ENCODE measurements around the gene GRHPR.
A peak's percentile ranks its signal among the peaks of the same experiment; 100 is the strongest.

The GRHPR gene

DNA sequence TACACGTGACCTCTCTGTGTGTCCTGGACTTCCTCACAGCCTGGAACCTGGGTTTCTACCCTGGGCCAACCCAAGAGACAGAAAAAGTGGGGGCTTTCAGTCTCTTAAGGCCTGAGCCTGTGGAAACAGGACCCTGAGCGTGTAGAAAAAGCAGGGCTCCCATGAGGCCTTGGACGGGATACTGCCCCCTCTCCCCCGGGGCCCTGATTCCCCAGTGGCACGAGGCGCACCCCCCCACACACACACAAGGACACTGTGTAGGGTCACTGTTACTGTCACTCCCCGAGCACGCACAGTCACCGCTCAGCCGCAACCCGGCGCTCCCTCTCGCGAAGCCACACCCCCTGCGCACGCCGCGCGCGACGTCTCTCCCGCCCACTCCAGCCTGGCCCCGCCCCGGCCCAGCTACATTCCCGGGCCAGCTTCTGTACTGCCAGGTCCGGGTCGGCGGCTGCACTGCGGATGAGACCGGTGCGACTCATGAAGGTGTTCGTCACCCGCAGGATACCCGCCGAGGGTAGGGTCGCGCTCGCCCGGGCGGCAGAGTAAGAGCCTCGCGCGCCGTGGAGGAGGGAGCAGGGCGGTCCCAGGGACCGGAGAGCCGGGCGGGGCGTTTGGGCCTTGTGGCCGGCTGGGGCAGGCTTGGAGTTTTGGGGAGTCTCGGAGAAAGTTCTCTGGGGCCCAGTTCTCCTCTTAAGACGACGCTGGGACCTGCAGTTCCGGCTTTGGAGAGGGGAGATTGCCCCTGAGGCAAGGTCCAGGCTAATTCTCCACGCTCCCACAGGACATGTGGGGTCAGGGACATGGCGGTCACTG, at the start of gene GRHPR (continued):
- TF ChIP-seq ZNF184 (tag by site-specific recombination; IDR thresholded peaks at IDR 0.05) (no peak), OSR2 (tag by site-specific recombination; IDR thresholded peaks at IDR 0.05) (no peak), WT1 (tag by site-specific recombination; IDR thresholded peaks at IDR 0.05) (no peak), KLF1 (tag by site-specific recombination; IDR thresholded peaks at IDR 0.05) (peak; percentile 64; the same call in 1 of the 2 replicates), ZBTB20 (tag by site-specific recombination; IDR thresholded peaks at IDR 0.05) (peak; percentile 93), ZNF501 (tag by site-specific recombination; IDR thresholded peaks at IDR 0.05) (0 out of 2 replicates have a peak, but pooled peaks have one; percentile 65), SP7 (tag by site-specific recombination; IDR thresholded peaks at IDR 0.05) (peak; percentile 54), ZNF768 (tag by site-specific recombination; IDR thresholded peaks at IDR 0.05) (0 out of 2 replicates have a peak, but pooled peaks have one; percentile 14), ZNF530 (tag by site-specific recombination; IDR thresholded peaks at IDR 0.05; ENCODE audit: low read depth) (no peak), ZNF76 (tag by site-specific recombination; IDR thresholded peaks at IDR 0.05; ENCODE audit: borderline replicate concordance, low read depth) (peak; percentile 20; the same call in 1 of the 2 replicates)
- TF ChIP-seq, protein P1, sequence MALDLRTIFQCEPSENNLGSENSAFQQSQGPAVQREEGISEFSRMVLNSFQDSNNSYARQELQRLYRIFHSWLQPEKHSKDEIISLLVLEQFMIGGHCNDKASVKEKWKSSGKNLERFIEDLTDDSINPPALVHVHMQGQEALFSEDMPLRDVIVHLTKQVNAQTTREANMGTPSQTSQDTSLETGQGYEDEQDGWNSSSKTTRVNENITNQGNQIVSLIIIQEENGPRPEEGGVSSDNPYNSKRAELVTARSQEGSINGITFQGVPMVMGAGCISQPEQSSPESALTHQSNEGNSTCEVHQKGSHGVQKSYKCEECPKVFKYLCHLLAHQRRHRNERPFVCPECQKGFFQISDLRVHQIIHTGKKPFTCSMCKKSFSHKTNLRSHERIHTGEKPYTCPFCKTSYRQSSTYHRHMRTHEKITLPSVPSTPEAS (tag by site-specific recombination; IDR thresholded peaks at IDR 0.05): no peak
- TF ChIP-seq, protein P2, sequence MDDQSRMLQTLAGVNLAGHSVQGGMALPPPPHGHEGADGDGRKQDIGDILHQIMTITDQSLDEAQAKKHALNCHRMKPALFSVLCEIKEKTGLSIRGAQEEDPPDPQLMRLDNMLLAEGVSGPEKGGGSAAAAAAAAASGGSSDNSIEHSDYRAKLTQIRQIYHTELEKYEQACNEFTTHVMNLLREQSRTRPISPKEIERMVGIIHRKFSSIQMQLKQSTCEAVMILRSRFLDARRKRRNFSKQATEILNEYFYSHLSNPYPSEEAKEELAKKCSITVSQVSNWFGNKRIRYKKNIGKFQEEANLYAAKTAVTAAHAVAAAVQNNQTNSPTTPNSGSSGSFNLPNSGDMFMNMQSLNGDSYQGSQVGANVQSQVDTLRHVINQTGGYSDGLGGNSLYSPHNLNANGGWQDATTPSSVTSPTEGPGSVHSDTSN (CRISPR knock-in tag; IDR thresholded peaks at IDR 0.05): peak; percentile 85; the same call in 1 of the 2 replicates

DNA sequence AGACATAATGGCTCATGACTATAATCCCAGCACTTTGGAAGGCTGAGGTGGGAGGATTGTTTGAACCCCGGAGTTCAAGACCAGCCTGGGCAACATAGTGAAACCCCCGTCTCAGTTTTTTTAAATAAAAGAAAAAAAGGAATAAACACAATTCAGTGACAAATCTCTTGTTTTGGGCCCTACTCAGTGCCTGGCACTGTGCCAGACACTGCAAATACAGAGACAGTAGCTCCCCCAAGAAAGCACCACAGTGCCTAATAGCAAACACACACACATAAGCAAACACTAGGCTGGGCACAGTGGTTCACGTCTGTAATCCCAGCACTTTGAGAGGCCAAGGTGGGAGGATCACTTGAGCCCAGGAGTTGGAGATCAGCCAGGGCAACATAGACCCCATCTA, 49.7 kb upstream of the GRHPR start:
- H3K27ac ChIP-seq (ENCODE audit: extremely low read depth, low read depth, low read length): no peak overlapping the region
- ChIA-PET CTCF (interaction anchor here (1.0 to 1.1 kb wide), 2 partner anchors 375 to 376 kb away, joined by 3 to 4 read pairs; no protein-coding TSS in a partner anchor), POLR2A (no interaction called here)
- H3K36me3 ChIP-seq (ENCODE audit: control insufficient read depth in 2 of 2, insufficient read depth in 1 of 2, low read length in 2 of 2): no peaks in the 10 kb centered on the region
- H3K9me3 ChIP-seq (ENCODE audit: control insufficient read depth, insufficient read depth, low read depth, low read length): no peaks in the 10 kb centered on the region
- H3K4me3 ChIP-seq (ENCODE audit: low read depth, low read length): no peak overlapping the region
- TF ChIP-seq ZNF701 (tag by site-specific recombination; IDR thresholded peaks at IDR 0.05) (no peak), ZNF366 (tag by site-specific recombination; conservative IDR thresholded peaks at IDR 0.05) (no peak), ZNF510 (tag by site-specific recombination; IDR thresholded peaks at IDR 0.05; ENCODE audit: insufficient replicate concordance) (no peak), ZIC2 (tag by site-specific recombination; IDR thresholded peaks at IDR 0.05) (no peak), ZEB2 (tag by site-specific recombination; IDR thresholded peaks at IDR 0.05) (no peak), ZNF626 (tag by site-specific recombination; IDR thresholded peaks at IDR 0.05) (no peak), KLF7 (tag by site-specific recombination; IDR thresholded peaks at IDR 0.05; ENCODE audit: borderline replicate concordance) (no peak), ZFP37 (tag by site-specific recombination; IDR thresholded peaks at IDR 0.05) (no peak), SP3 (tag by site-specific recombination; IDR thresholded peaks at IDR 0.05) (no peak), ZNF394 (tag by site-specific recombination; IDR thresholded peaks at IDR 0.05; ENCODE audit: borderline replicate concordance) (no peak)
- TF ChIP-seq, protein P3, sequence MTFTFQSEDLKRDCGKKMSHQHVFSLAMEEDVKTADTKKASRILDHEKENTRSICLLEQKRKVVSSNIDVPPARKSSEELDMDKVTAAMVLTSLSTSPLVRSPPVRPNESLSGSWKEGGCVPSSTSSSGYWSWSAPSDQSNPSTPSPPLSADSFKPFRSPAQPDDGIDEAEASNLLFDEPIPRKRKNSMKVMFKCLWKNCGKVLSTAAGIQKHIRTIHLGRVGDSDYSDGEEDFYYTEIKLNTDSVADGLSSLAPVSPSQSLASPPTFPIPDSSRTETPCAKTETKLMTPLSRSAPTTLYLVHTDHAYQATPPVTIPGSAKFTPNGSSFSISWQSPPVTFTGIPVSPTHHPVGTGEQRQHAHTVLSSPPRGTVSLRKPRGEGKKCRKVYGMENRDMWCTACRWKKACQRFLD (tag by site-specific recombination; IDR thresholded peaks at IDR 0.05): no peak
- no peaks in the 10 kb centered on the region for H3K4me1 ChIP-seq (ENCODE audit: control insufficient read depth, insufficient read depth, low read length)
